A673 (cell line): ENCODE measurements around the gene CLTCL1.

ENCODE experiments used
- CTCF ChIP-seq: fragments of 300-800, 200-600 bp; sonication (generic); conservative IDR thresholded peaks from 2 replicates; pipeline ENCODE4 v1.5.1; 2017; ENCODE audit warnings: low read depth, mild to moderate bottlenecking, antibody characterized with exemption, low read length, moderate library complexity, mixed read lengths
- EZH2 ChIP-seq: fragments of 200-600 bp; sonication (generic); IDR thresholded peaks from 2 replicates; pipeline ENCODE4 v1.6.1; 2017; ENCODE audit warnings: borderline replicate concordance, low read depth, mild to moderate bottlenecking, mixed read lengths, antibody characterized with exemption, low read length; ENCODE audit not compliant: poor library complexity, severe bottlenecking

DNA sequence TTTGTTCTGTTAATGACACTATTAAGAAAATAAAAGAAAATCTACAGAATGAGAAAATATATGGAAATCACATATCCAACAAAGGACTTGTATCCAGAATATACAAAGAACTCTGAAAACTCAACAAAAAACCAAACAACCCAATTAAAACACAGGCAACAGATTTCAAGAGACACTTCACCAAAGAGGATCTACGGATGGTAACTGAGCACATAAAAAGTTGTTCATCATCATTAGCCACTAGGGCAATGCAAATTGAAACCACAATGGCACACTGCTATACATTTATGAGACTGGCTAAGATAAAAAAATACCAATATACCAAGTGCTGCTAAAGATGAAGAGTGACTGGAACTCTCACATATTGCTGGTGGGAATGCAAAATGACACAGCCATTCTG lies 78.5 kb downstream of the CLTCL1 start:
- TF ChIP-seq EZH2 (no peak), CTCF (no peak)
